SW480 (cell line): ENCODE results near the gene DNAH14.
"Not testable (repeated sequence)": the region's sequence is repeated elsewhere in the genome, so short reads cannot be mapped to it uniquely, and the experiment has no call there.

Source experiments
- DNase-seq: peaks from one replicate; pipeline ENCODE4 v3.0.0-alpha.2; 2016; ENCODE audit warnings: low spot score

Gene DNAH14

GRCh38 chr1:225152061-225152460 is 222.6 kb downstream of the DNAH14 start:
- no peak for DNase-seq

- DNase-seq: no peak
Observed at GRCh38 chr1:225155555-225155954, 226.1 kb downstream of the DNAH14 start.

GRCh38 chr1:225156254-225156653 is 226.8 kb downstream of the DNAH14 start:
- no peak for DNase-seq

GRCh38 chr1:225158291-225158690 is 228.8 kb downstream of the DNAH14 start:
- no peak for DNase-seq

- no peak for DNase-seq
Observed at GRCh38 chr1:225159793-225160192, 230.3 kb downstream of the DNAH14 start.

- not testable (repeated sequence) for DNase-seq
Observed at GRCh38 chr1:225177409-225177808, 247.9 kb downstream of the DNAH14 start.

- no peak for DNase-seq
Observed at GRCh38 chr1:225179686-225180085, 250.2 kb downstream of the DNAH14 start.

- no peak for DNase-seq
Observed at GRCh38 chr1:225182716-225183115, 253.2 kb downstream of the DNAH14 start.

GRCh38 chr1:225191199-225191753 is 261.8 kb downstream of the DNAH14 start:
- no peak for DNase-seq

GRCh38 chr1:225201447-225201846 is 272.0 kb downstream of the DNAH14 start:
- DNase-seq: no peak

GRCh38 chr1:225207791-225208190 is 278.3 kb downstream of the DNAH14 start:
- no peak for DNase-seq

GRCh38 chr1:225209153-225209552 is 279.7 kb downstream of the DNAH14 start:
- no peak for DNase-seq

GRCh38 chr1:225210180-225210579 is 280.7 kb downstream of the DNAH14 start:
- not testable (repeated sequence) for DNase-seq

GRCh38 chr1:225211694-225212442 is 282.4 kb downstream of the DNAH14 start:
- DNase-seq: not testable (repeated sequence)

GRCh38 chr1:225224287-225224686 is 294.8 kb downstream of the DNAH14 start:
- no peak for DNase-seq

- DNase-seq: no peak
Observed at GRCh38 chr1:225225681-225226080, 296.2 kb downstream of the DNAH14 start.

GRCh38 chr1:225228871-225229303 is 299.4 kb downstream of the DNAH14 start:
- peak; percentile 28 for DNase-seq

- not testable (repeated sequence) for DNase-seq
Observed at GRCh38 chr1:225229429-225229828, 300.0 kb downstream of the DNAH14 start.

GRCh38 chr1:225230483-225230882 is 301.0 kb downstream of the DNAH14 start:
- DNase-seq: no peak

GRCh38 chr1:225232930-225233329 is 303.5 kb downstream of the DNAH14 start:
- not testable (repeated sequence) for DNase-seq

GRCh38 chr1:225242611-225243010 is 313.1 kb downstream of the DNAH14 start:
- DNase-seq: no peak

- no peak for DNase-seq
Observed at GRCh38 chr1:225250432-225250831, 321.0 kb downstream of the DNAH14 start.

- no peak for DNase-seq
Observed at GRCh38 chr1:225253173-225253572, 323.7 kb downstream of the DNAH14 start.

GRCh38 chr1:225253784-225254183 is 324.3 kb downstream of the DNAH14 start:
- DNase-seq: no peak
